ENCODE measurements around the gene CCL20.
A peak's percentile ranks its signal among the peaks of the same experiment; 100 is the strongest.
"Not testable (repeated sequence)": the region's sequence is repeated elsewhere in the genome, so short reads cannot be mapped to it uniquely, and the experiment has no call there.

Gene CCL20

GRCh38 chr2:227813562-227814353 lies at the start of gene CCL20:
TSS of gene CCL20 (plus strand) at chr2:227813842. CDS start at chr2:227813912, 70 bp downstream.
- DNase-seq, result peak; percentile 17

- DNase-seq, result no peak
These were observed 47.8 kb upstream of the CCL20 start for GRCh38 chr2:227765788-227766372.

GRCh38 chr2:227766373-227766883 lies 47.2 kb upstream of the CCL20 start:
- DNase-seq, result peak; percentile 65

GRCh38 chr2:227767830-227768229 lies 45.8 kb upstream of the CCL20 start:
- DNase-seq, result no peak

- DNase-seq, result no peak
These were observed 41.4 kb upstream of the CCL20 start for GRCh38 chr2:227772197-227772661.

GRCh38 chr2:227772932-227773331 lies 40.7 kb upstream of the CCL20 start:
- no peak for DNase-seq

- DNase-seq, result peak; percentile 5
These were observed 39.5 kb upstream of the CCL20 start for GRCh38 chr2:227774011-227774624.

- no peak for DNase-seq
These were observed 38.5 kb upstream of the CCL20 start for GRCh38 chr2:227774895-227775842.

GRCh38 chr2:227780981-227781615 lies 32.5 kb upstream of the CCL20 start:
- no peak for DNase-seq

GRCh38 chr2:227781841-227782240 lies 31.8 kb upstream of the CCL20 start:
- no peak for DNase-seq

GRCh38 chr2:227782804-227783203 lies 30.8 kb upstream of the CCL20 start:
- DNase-seq, result no peak

GRCh38 chr2:227783404-227784138 lies 30.1 kb upstream of the CCL20 start:
- DNase-seq, result peak; percentile 5

GRCh38 chr2:227785293-227785692 lies 28.3 kb upstream of the CCL20 start:
- no peak for DNase-seq

- DNase-seq, result no peak
These were observed 25.1 kb upstream of the CCL20 start for GRCh38 chr2:227788561-227789018.

GRCh38 chr2:227789803-227790202 lies 23.8 kb upstream of the CCL20 start:
- no peak for DNase-seq

- no peak for DNase-seq
These were observed 20.4 kb upstream of the CCL20 start for GRCh38 chr2:227793148-227793712.

GRCh38 chr2:227796045-227796711 lies 17.5 kb upstream of the CCL20 start:
- DNase-seq, result no peak

- DNase-seq, result not testable (repeated sequence)
These were observed 16.9 kb upstream of the CCL20 start for GRCh38 chr2:227796768-227797167.

- no peak for DNase-seq
These were observed 14.4 kb upstream of the CCL20 start for GRCh38 chr2:227799202-227799601.

GRCh38 chr2:227802882-227803281 lies 10.8 kb upstream of the CCL20 start:
- DNase-seq, result no peak
